HG02763 (cell line): ENCODE measurements around the gene CXorf66.
"Not testable (repeated sequence)": the region's sequence is repeated elsewhere in the genome, so short reads cannot be mapped to it uniquely, and the experiment has no call there.

Experiments
- ATAC-seq: cut with Tn5 transposase; IDR thresholded peaks from one replicate; pipeline ENCODE4 v1.9.1; 2021; ENCODE audit warnings: mild to moderate bottlenecking, moderate library complexity; ENCODE audit not compliant: unreplicated experiment

Gene CXorf66

GRCh38 chrX:139965421-139965820, at the start of gene CXorf66:
TSS of gene CXorf66 (minus strand) at chrX:139965521. CDS start at chrX:139965496, 25 bp downstream.
- ATAC-seq, result no peak

GRCh38 chrX:139982856-139983255, 17.5 kb upstream of the CXorf66 start:
- ATAC-seq, result no peak

- no peak for ATAC-seq
Observed at GRCh38 chrX:139974471-139974870, 9.2 kb upstream of the CXorf66 start.

GRCh38 chrX:139972629-139973624, 7.6 kb upstream of the CXorf66 start:
- no peak for ATAC-seq

GRCh38 chrX:139972113-139972512, 6.8 kb upstream of the CXorf66 start:
- ATAC-seq, result no peak

GRCh38 chrX:139971394-139971749, 6.1 kb upstream of the CXorf66 start:
- ATAC-seq, result no peak

GRCh38 chrX:139969286-139969685, 4.0 kb upstream of the CXorf66 start:
- no peak for ATAC-seq

GRCh38 chrX:139967750-139968149, 2.4 kb upstream of the CXorf66 start:
- ATAC-seq, result no peak

- ATAC-seq, result no peak
Observed at GRCh38 chrX:139967300-139967699, 2.0 kb upstream of the CXorf66 start.

- not testable (repeated sequence) for ATAC-seq
Observed at GRCh38 chrX:139966159-139966558, 838 bp upstream of the CXorf66 start.

GRCh38 chrX:139961091-139961490, 4.2 kb downstream of the CXorf66 start:
- ATAC-seq, result not testable (repeated sequence)

GRCh38 chrX:139949703-139950102, 15.6 kb downstream of the CXorf66 start:
- ATAC-seq, result no peak

GRCh38 chrX:139945075-139945474, 20.2 kb downstream of the CXorf66 start:
- ATAC-seq, result no peak

GRCh38 chrX:139936259-139936658, 29.1 kb downstream of the CXorf66 start:
- ATAC-seq, result no peak

GRCh38 chrX:139933904-139934303, 31.4 kb downstream of the CXorf66 start:
- no peak for ATAC-seq

GRCh38 chrX:139932901-139933796, 32.2 kb downstream of the CXorf66 start, which contains the start of gene ATP11C:
TSS of gene ATP11C (minus strand) at chrX:139933053. CDS start at chrX:139932042, 1,011 bp downstream.
- ATAC-seq, result peak; percentile 75

- ATAC-seq, result peak; percentile 31
Observed at GRCh38 chrX:139932073-139932900, 33.0 kb downstream of the CXorf66 start.

GRCh38 chrX:139931646-139932072, 33.7 kb downstream of the CXorf66 start:
- no peak for ATAC-seq

- no peak for ATAC-seq
Observed at GRCh38 chrX:139930916-139931645, 34.2 kb downstream of the CXorf66 start.

- ATAC-seq, result no peak
Observed at GRCh38 chrX:139930401-139930800, 34.9 kb downstream of the CXorf66 start.
